GM18909 (cell line): ENCODE data around the gene TERF2IP.

Experiments
- ATAC-seq: cut with Tn5 transposase; IDR thresholded peaks from one replicate; pipeline ENCODE4 v1.9.1; 2021; ENCODE audit warnings: mild to moderate bottlenecking; ENCODE audit not compliant: unreplicated experiment, poor library complexity

Gene TERF2IP

GRCh38 chr16:75635036-75635435 lies 12.5 kb upstream of the TERF2IP start:
- no peak for ATAC-seq

GRCh38 chr16:75640598-75640997 lies 7.0 kb upstream of the TERF2IP start:
- no peak for ATAC-seq

- ATAC-seq, result no peak
These were observed 3.1 kb upstream of the TERF2IP start for GRCh38 chr16:75644240-75645012.

GRCh38 chr16:75647112-75647491 lies 471 bp upstream of the TERF2IP start:
- ATAC-seq, result peak; percentile 31

- peak; percentile 36 for ATAC-seq
These were observed 898 bp downstream of the TERF2IP start for GRCh38 chr16:75648265-75649076.

GRCh38 chr16:75653922-75654321 lies 6.3 kb downstream of the TERF2IP start:
- no peak for ATAC-seq

- no peak for ATAC-seq
These were observed 10.6 kb downstream of the TERF2IP start for GRCh38 chr16:75658175-75658574.

- no peak for ATAC-seq
These were observed 12.7 kb downstream of the TERF2IP start for GRCh38 chr16:75660321-75660720.

- no peak for ATAC-seq
These were observed 13.2 kb downstream of the TERF2IP start for GRCh38 chr16:75660726-75661302.

- no peak for ATAC-seq
These were observed 19.9 kb downstream of the TERF2IP start for GRCh38 chr16:75667503-75667902.

GRCh38 chr16:75676909-75677308 lies 29.3 kb downstream of the TERF2IP start, which contains the start of gene CPHXL2:
TSS of gene CPHXL2 (minus strand) at chr16:75677009. CDS start at chr16:75676999, 10 bp downstream.
- ATAC-seq, result no peak

- no peak for ATAC-seq
These were observed 31.8 kb downstream of the TERF2IP start for GRCh38 chr16:75679366-75679765.

- no peak for ATAC-seq
These were observed 34.7 kb downstream of the TERF2IP start for GRCh38 chr16:75682308-75682707.

GRCh38 chr16:75687361-75687760 lies 39.8 kb downstream of the TERF2IP start:
- no peak for ATAC-seq

- ATAC-seq, result no peak
These were observed 48.1 kb downstream of the TERF2IP start for GRCh38 chr16:75695708-75696107.

GRCh38 chr16:75697571-75697970 lies 50.0 kb downstream of the TERF2IP start:
- no peak for ATAC-seq

- ATAC-seq, result no peak
These were observed 53.8 kb downstream of the TERF2IP start, which contains the start of gene DUXB for GRCh38 chr16:75701361-75701760. TSS of gene DUXB (minus strand) at chr16:75701461. CDS start at chr16:75701418, 43 bp downstream.

- ATAC-seq, result no peak
These were observed 54.7 kb downstream of the TERF2IP start for GRCh38 chr16:75702242-75702641.

GRCh38 chr16:75703306-75703705 lies 55.7 kb downstream of the TERF2IP start:
- no peak for ATAC-seq
